ENCODE data around the gene RALGAPB. TPM values are rescaled to one million over a fixed set of nuclear protein-coding genes. Genes with fewer than 3 reads are reported as not detected.

The RALGAPB gene
- total and polyA plus RNA-seq, 3 experiments from 2014 or later: 13.9 to 35.0 (median 33.8) TPM

GRCh38 chr20:38555395-38555794 lies 82.8 kb downstream of the RALGAPB start:
- Histone ChIP-seq H3K27ac (ENCODE audit: low read depth, low read length) (no peak overlapping the region), H3K4me1 (ENCODE audit: insufficient read depth, low read length) (no peaks in the 10 kb centered on the region), H3K27me3 (ENCODE audit: insufficient read depth, low read length, poor library complexity, severe bottlenecking) (no peaks in the 10 kb centered on the region), H3K36me3 (ENCODE audit: insufficient read depth, low read length) (peaks cover 54% of the 10 kb centered on the region), H3K4me3 (ENCODE audit: low read length) (no peak overlapping the region), H3K9me3 (ENCODE audit: low read length) (no peaks in the 10 kb centered on the region)
- no peak overlapping the region for H3K4me3 Mint-ChIP-seq
- peaks cover 0 to 2% (median 0%) of the 10 kb centered on the region in 3 donors for H3K4me1 Mint-ChIP-seq
- DNase-seq: no peak
- peaks cover 24 to 43% (median 26%) of the 10 kb centered on the region in 3 donors for H3K36me3 Mint-ChIP-seq
- no peaks in the 10 kb centered on the region for H3K27me3 Mint-ChIP-seq
- POLR2A ChIA-PET: no interaction called here
- no peaks in the 10 kb centered on the region for H3K9me3 Mint-ChIP-seq
- CTCF ChIA-PET: no interaction called here
- H3K27ac Mint-ChIP-seq: no peak overlapping the region

GRCh38 chr20:38557174-38557573 lies 84.5 kb downstream of the RALGAPB start:
- no peak overlapping the region for H3K4me3 Mint-ChIP-seq
- no peaks in the 10 kb centered on the region for H3K27me3 ChIP-seq (ENCODE audit: insufficient read depth, low read length, poor library complexity, severe bottlenecking)
- H3K4me3 ChIP-seq (ENCODE audit: low read length): no peak overlapping the region
- H3K27me3 Mint-ChIP-seq: no peaks in the 10 kb centered on the region
- H3K9me3 Mint-ChIP-seq: no peaks in the 10 kb centered on the region
- H3K36me3 Mint-ChIP-seq: peaks cover 24 to 57% (median 28%) of the 10 kb centered on the region in 3 donors
- peaks cover 0 to 2% (median 0%) of the 10 kb centered on the region in 3 donors for H3K4me1 Mint-ChIP-seq
- H3K9me3 ChIP-seq (ENCODE audit: low read length): no peaks in the 10 kb centered on the region
- H3K4me1 ChIP-seq (ENCODE audit: insufficient read depth, low read length): no peaks in the 10 kb centered on the region
- no peak for DNase-seq
- peaks cover 44% of the 10 kb centered on the region for H3K36me3 ChIP-seq (ENCODE audit: insufficient read depth, low read length)
- ChIA-PET POLR2A (no interaction called here), CTCF (no interaction called here)
- H3K27ac ChIP-seq (ENCODE audit: low read depth, low read length): no peak overlapping the region
- peak overlapping the region in 2 of 8 donors; percentile 32 to 33 for H3K27ac Mint-ChIP-seq

DNA sequence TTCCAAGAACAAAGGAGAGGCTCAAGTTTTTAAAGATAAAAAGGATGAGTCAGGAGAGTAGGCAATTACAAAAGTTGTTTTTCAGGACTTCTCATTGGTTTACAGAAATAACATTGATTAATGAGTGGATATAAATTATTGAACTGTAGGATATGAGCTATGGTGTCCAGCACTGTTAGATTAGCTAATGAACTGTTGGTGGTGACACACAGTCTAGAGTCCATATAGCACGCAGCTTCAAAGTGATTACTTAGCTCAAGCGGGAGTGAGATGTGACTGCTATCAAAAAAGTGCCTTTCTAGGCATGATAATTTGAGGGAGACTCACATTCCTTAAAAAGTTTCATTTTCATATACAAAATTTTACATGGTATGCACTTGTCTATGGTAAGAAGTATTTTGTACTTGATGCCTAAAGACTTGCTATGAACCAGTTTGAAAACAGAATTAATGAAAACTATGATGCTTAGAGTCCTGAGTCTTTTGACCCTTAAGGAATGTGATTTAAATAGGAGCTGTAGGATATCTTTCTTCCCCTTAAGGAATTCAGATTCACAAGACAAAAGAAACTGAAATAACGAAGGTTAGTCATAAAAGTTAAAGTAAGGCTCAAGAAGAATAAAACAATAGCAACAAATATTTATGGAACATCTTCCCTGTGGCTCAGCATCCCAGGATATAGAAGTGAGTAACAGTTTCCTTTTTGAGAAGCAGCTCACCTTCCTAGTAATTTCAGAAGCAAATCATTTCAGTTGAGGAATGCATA lies 86.1 kb downstream of the RALGAPB start:
- Mint-ChIP-seq H3K27ac (peak overlapping the region in 3 of 8 donors; percentile 19 to 78 (median 50)), H3K4me3 (no peak overlapping the region), H3K27me3 (no peaks in the 10 kb centered on the region), H3K9me3 (no peaks in the 10 kb centered on the region), H3K36me3 (peaks cover 23 to 70% (median 26%) of the 10 kb centered on the region in 3 donors), H3K4me1 (peaks cover 0 to 2% (median 0%) of the 10 kb centered on the region in 3 donors)
- H3K4me3 ChIP-seq (ENCODE audit: low read length): no peak overlapping the region
- H3K4me1 ChIP-seq (ENCODE audit: insufficient read depth, low read length): no peaks in the 10 kb centered on the region
- CTCF ChIA-PET: no interaction called here
- POLR2A ChIA-PET: no interaction called here
- peaks cover 40% of the 10 kb centered on the region for H3K36me3 ChIP-seq (ENCODE audit: insufficient read depth, low read length)
- no peaks in the 10 kb centered on the region for H3K9me3 ChIP-seq (ENCODE audit: low read length)
- no peaks in the 10 kb centered on the region for H3K27me3 ChIP-seq (ENCODE audit: insufficient read depth, low read length, poor library complexity, severe bottlenecking)
- H3K27ac ChIP-seq (ENCODE audit: low read depth, low read length): no peak overlapping the region
- no peak for DNase-seq

DNA sequence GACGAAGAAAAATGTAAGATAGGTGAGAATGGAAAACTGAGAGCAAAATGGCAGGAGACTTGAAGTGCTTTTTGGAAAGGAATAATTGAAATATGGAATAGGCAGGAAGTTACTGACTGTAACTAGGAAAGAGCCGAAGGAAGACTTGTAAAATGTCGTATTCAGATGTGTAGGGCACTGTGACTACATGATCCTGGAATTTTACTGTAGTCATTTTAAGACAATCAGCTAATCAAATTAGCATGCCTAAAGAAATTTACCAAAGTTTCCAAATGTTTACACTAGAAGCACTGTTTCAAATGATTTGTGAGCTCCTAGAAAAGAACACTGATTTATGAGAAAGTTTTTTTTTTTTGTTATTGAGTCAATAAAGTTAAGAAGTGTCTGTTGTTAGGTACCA lies 87.1 kb downstream of the RALGAPB start:
- peaks cover 0 to 2% (median 0%) of the 10 kb centered on the region in 3 donors for H3K4me1 Mint-ChIP-seq
- peaks cover 34% of the 10 kb centered on the region for H3K36me3 ChIP-seq (ENCODE audit: insufficient read depth, low read length)
- POLR2A ChIA-PET: no interaction called here

DNA sequence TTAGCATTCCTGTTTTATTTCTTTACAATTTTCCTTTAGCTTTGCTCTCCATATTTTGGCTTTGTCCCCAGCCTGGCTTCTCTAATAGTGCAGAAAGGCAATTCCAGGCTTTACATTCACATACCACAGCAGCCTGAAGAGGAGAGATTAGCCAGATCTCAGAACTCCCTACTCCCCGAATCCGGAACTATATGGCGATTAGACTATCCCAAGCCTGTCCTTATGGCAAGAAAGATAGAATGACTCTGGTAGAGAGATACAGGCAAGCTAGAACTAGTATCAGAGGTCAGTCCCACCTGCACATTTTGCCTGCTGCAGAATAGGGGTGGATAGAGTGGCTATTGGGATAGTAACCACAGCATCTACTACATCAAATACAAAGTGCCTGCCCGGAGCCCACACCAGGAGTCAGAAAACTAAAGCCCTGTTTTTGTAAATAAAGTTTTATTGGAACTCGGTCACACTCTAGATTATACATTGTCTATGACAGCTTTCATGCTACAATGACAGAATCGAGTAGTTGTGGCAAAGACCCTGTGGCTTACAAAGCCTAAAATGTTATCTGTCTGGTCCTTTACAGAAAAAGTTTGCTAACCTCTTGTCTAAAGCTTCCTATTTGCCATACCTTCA lies 91.3 kb downstream of the RALGAPB start:
- Mint-ChIP-seq H3K27me3 (no peaks in the 10 kb centered on the region), H3K4me3 (no peak overlapping the region), H3K9me3 (no peaks in the 10 kb centered on the region), H3K36me3 (peaks cover 10 to 88% (median 24%) of the 10 kb centered on the region in 3 donors), H3K27ac (peak overlapping the region in 3 of 8 donors; percentile 9 to 60 (median 32)), H3K4me1 (peaks cover 0 to 2% (median 0%) of the 10 kb centered on the region in 3 donors)
- Histone ChIP-seq H3K36me3 (ENCODE audit: insufficient read depth, low read length) (peaks cover 49% of the 10 kb centered on the region), H3K27me3 (ENCODE audit: insufficient read depth, low read length, poor library complexity, severe bottlenecking) (no peaks in the 10 kb centered on the region), H3K9me3 (ENCODE audit: low read length) (no peaks in the 10 kb centered on the region), H3K27ac (ENCODE audit: low read depth, low read length) (no peak overlapping the region), H3K4me3 (ENCODE audit: low read length) (no peak overlapping the region), H3K4me1 (ENCODE audit: insufficient read depth, low read length) (no peaks in the 10 kb centered on the region)
- DNase-seq: no peak
- ChIA-PET POLR2A (no interaction called here), CTCF (no interaction called here)

More for the DNA sequence above, 87.1 kb downstream of the RALGAPB start:
- no peak overlapping the region for H3K4me3 ChIP-seq (ENCODE audit: low read length)
- no peak for DNase-seq
- Mint-ChIP-seq H3K4me3 (no peak overlapping the region), H3K27ac (peak overlapping the region in 4 of 8 donors; percentile 2 to 78 (median 36)), H3K36me3 (peaks cover 13 to 80% (median 21%) of the 10 kb centered on the region in 3 donors), H3K27me3 (no peaks in the 10 kb centered on the region), H3K9me3 (no peaks in the 10 kb centered on the region)
- no peaks in the 10 kb centered on the region for H3K9me3 ChIP-seq (ENCODE audit: low read length)
- H3K4me1 ChIP-seq (ENCODE audit: insufficient read depth, low read length): no peaks in the 10 kb centered on the region
- no peaks in the 10 kb centered on the region for H3K27me3 ChIP-seq (ENCODE audit: insufficient read depth, low read length, poor library complexity, severe bottlenecking)
- no peak overlapping the region for H3K27ac ChIP-seq (ENCODE audit: low read depth, low read length)
- CTCF ChIA-PET: interaction anchor here (0.9 to 1.1 kb wide), 2 partner anchors 10 to 15 kb away, joined by 3 read pairs; no protein-coding TSS in a partner anchor

DNA sequence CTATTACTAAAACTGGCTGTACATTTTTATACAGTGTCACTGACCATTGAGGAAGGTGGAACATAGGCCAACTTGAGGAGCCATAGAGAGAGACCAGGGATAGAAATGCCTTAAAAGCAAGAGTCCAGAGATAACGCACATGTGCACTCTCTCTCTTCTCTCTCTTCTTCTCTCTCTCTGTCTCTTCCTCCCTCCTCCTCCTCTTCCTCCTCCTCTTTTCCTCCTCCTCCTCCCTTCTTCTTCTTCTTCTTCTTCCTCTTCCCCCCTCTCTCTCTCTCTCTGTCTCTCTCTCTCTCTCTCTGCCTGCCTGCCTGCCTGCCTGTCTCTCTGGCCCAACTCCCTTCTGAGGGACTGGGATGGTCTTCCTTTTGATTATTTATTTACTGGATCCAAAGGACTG lies 92.0 kb downstream of the RALGAPB start:
- peak overlapping the region in 2 of 8 donors; percentile 32 to 81 for H3K27ac Mint-ChIP-seq
- DNase-seq: no peak
- H3K4me1 Mint-ChIP-seq: peaks cover 0 to 2% (median 0%) of the 10 kb centered on the region in 3 donors
- Histone ChIP-seq H3K4me1 (ENCODE audit: insufficient read depth, low read length) (no peaks in the 10 kb centered on the region), H3K9me3 (ENCODE audit: low read length) (no peaks in the 10 kb centered on the region), H3K27me3 (ENCODE audit: insufficient read depth, low read length, poor library complexity, severe bottlenecking) (no peaks in the 10 kb centered on the region), H3K27ac (ENCODE audit: low read depth, low read length) (no peak overlapping the region), H3K36me3 (ENCODE audit: insufficient read depth, low read length) (peaks cover 52% of the 10 kb centered on the region), H3K4me3 (ENCODE audit: low read length) (no peak overlapping the region)
- H3K36me3 Mint-ChIP-seq: peaks cover 7 to 88% (median 20%) of the 10 kb centered on the region in 3 donors
- no peak overlapping the region for H3K4me3 Mint-ChIP-seq
- CTCF ChIA-PET: no interaction called here
- no peaks in the 10 kb centered on the region for H3K9me3 Mint-ChIP-seq
- POLR2A ChIA-PET: no interaction called here
- no peaks in the 10 kb centered on the region for H3K27me3 Mint-ChIP-seq

GRCh38 chr20:38566036-38566598 lies 93.5 kb downstream of the RALGAPB start:
- CTCF ChIA-PET: no interaction called here

More at GRCh38 chr20:38566036-38566598, 93.5 kb downstream of the RALGAPB start:
- Histone ChIP-seq H3K36me3 (ENCODE audit: insufficient read depth, low read length) (peaks cover 62% of the 10 kb centered on the region), H3K4me3 (ENCODE audit: low read length) (no peak overlapping the region), H3K27me3 (ENCODE audit: insufficient read depth, low read length, poor library complexity, severe bottlenecking) (no peaks in the 10 kb centered on the region), H3K27ac (ENCODE audit: low read depth, low read length) (no peak overlapping the region), H3K9me3 (ENCODE audit: low read length) (no peaks in the 10 kb centered on the region), H3K4me1 (ENCODE audit: insufficient read depth, low read length) (no peaks in the 10 kb centered on the region)
- Mint-ChIP-seq H3K9me3 (no peaks in the 10 kb centered on the region), H3K4me1 (no peaks in the 10 kb centered on the region), H3K36me3 (peaks cover 6 to 90% (median 23%) of the 10 kb centered on the region in 3 donors), H3K27me3 (no peaks in the 10 kb centered on the region), H3K27ac (no peak overlapping the region), H3K4me3 (no peak overlapping the region)
- no peak for DNase-seq
- POLR2A ChIA-PET: no interaction called here
